CD14-positive monocyte (primary cell): Measurements from ENCODE around the gene RDH8. TPM values are rescaled to one million over a fixed set of nuclear protein-coding genes. Genes with fewer than 3 reads are reported as not detected.

Experiments
- DNase-seq, 3 donors: peaks; one replicate each; pipeline ENCODE4 v3.0.0-alpha.2; 2011 to 2022
- H2AFZ ChIP-seq: 2 replicates; pipeline ENCODE4 v1.6.0; 2012; ENCODE audit warnings: mild to moderate bottlenecking, low read depth, low read length, inconsistent platforms; ENCODE audit not compliant: insufficient read depth, poor library complexity, severe bottlenecking
- H3K27ac ChIP-seq, 2 donors: 1 replicate in 1 of 2; 2 replicates in 1 of 2; pipeline ENCODE4 v1.5.1; 2012 to 2013; ENCODE audit warnings: low read length in 2 of 2, control low read depth in 1 of 2, inconsistent platforms in 1 of 2, low read depth in 1 of 2, mild to moderate bottlenecking in 1 of 2
- H3K27me3 ChIP-seq, 2 donors: one replicate each; pipeline versions ENCODE4 v1.6.0 to v1.6.1; 2011 to 2013; ENCODE audit warnings: low read length in 2 of 2; ENCODE audit not compliant: control insufficient read depth in 2 of 2, insufficient read depth in 2 of 2
- H3K36me3 ChIP-seq, 2 donors: replicated peaks in 1 of 2; 1 replicate in 1 of 2; 2 replicates in 1 of 2; pipeline versions ENCODE4 v1.5.1 to v1.6.1; 2012 to 2013; ENCODE audit warnings: low read length in 2 of 2, control low read depth in 1 of 2, inconsistent platforms in 1 of 2, mild to moderate bottlenecking in 1 of 2; ENCODE audit not compliant: insufficient read depth in 2 of 2, control insufficient read depth in 1 of 2
- H3K4me1 ChIP-seq, 2 donors: 1 replicate in 1 of 2; 2 replicates in 1 of 2; pipeline versions ENCODE4 v1.5.1 to v1.6.1; 2012 to 2013; ENCODE audit warnings: low read length in 2 of 2, control low read depth in 1 of 2, inconsistent platforms in 1 of 2, mild to moderate bottlenecking in 1 of 2, moderate library complexity in 1 of 2; ENCODE audit not compliant: insufficient read depth in 2 of 2, control insufficient read depth in 1 of 2
- H3K4me2 ChIP-seq: replicated peaks from 2 replicates; pipeline ENCODE3; 2012; ENCODE audit warnings: low read length, moderate library complexity, mild to moderate bottlenecking; ENCODE audit not compliant: poor library complexity, severe bottlenecking; ENCODE audit errors: extremely low read depth
- H3K4me3 ChIP-seq, 3 experiments: fragments of 200-600 bp in 1 of 3; sonication (generic) in 1 of 3; replicated peaks in 1 of 3; 1 replicate in 2 of 3; 2 replicates in 1 of 3; pipeline ENCODE4 v1.5.1; 2011 to 2013; ENCODE audit warnings: low read length in 3 of 3, mild to moderate bottlenecking in 3 of 3, control low read depth in 2 of 3, low read depth in 2 of 3, inconsistent platforms in 1 of 3, moderate library complexity in 1 of 3
- H3K79me2 ChIP-seq: 2 replicates; pipeline ENCODE4 v1.6.0; 2012; ENCODE audit warnings: mild to moderate bottlenecking, control low read depth, inconsistent platforms, low read length, moderate library complexity; ENCODE audit not compliant: insufficient read depth
- H3K9ac ChIP-seq: 2 replicates; pipeline ENCODE4 v1.6.0; 2017; ENCODE audit warnings: low read length, mild to moderate bottlenecking; ENCODE audit not compliant: insufficient read depth, poor library complexity, severe bottlenecking
- H3K9me3 ChIP-seq, 2 donors: replicated peaks in 1 of 2; 1 replicate in 1 of 2; 2 replicates in 1 of 2; pipeline versions ENCODE4 v1.5.1 to v1.6.1; 2012 to 2013; ENCODE audit warnings: low read length in 2 of 2, control low read depth in 1 of 2; ENCODE audit not compliant: control insufficient read depth in 1 of 2, insufficient read depth in 1 of 2
- H4K20me1 ChIP-seq: 2 replicates; pipeline ENCODE4 v1.6.0; 2012; ENCODE audit warnings: mild to moderate bottlenecking, low read length, control low read depth, moderate library complexity; ENCODE audit not compliant: insufficient read depth
- H3K27ac Mint-ChIP-seq, 7 donors: one replicate each; pipeline ENCODE4 v1.8.0; 2020; ENCODE audit warnings: mild to moderate bottlenecking in 7 of 7, mixed read lengths in 7 of 7, moderate library complexity in 6 of 7, inconsistent platforms in 2 of 7
- H3K27me3 Mint-ChIP-seq, 3 donors: one replicate each; pipeline ENCODE4 v1.8.0; 2021 to 2022; ENCODE audit warnings: low read depth in 3 of 3, mild to moderate bottlenecking in 3 of 3, mixed read lengths in 3 of 3, moderate library complexity in 3 of 3, inconsistent platforms in 1 of 3
- H3K36me3 Mint-ChIP-seq, 2 donors: one replicate each; pipeline ENCODE4 v1.8.0; 2020; ENCODE audit warnings: mixed read lengths in 2 of 2, inconsistent platforms in 1 of 2, mild to moderate bottlenecking in 1 of 2
- H3K4me1 Mint-ChIP-seq: one replicate; pipeline ENCODE4 v1.8.0; 2020; ENCODE audit warnings: mild to moderate bottlenecking, mixed read lengths
- H3K4me3 Mint-ChIP-seq, 2 donors: one replicate each; pipeline ENCODE4 v1.8.0; 2020; ENCODE audit warnings: mild to moderate bottlenecking in 2 of 2, mixed read lengths in 2 of 2, moderate library complexity in 1 of 2
- H3K9me3 Mint-ChIP-seq, 7 donors: one replicate each; pipeline ENCODE4 v1.8.0; 2020 to 2022; ENCODE audit warnings: mixed read lengths in 7 of 7, mild to moderate bottlenecking in 6 of 7, moderate library complexity in 6 of 7, inconsistent platforms in 2 of 7
- WGBS: methylation state at CpG from one replicate; pipeline ENCODE4 v1.1.5; 2013; ENCODE audit warnings: missing lambda C conversion rate; ENCODE audit not compliant: insufficient coverage; 5-methylcytosine and 5-hydroxymethylcytosine counted together
- intact Hi-C, 2 donors: fragments of 100-400 bp; cut with micrococcal nuclease; formaldehyde crosslinking; loops; one replicate each; pipeline versions ENCODE4 v1.15.0 to v1.15.1; 2023
- polyA minus RNA-seq: library from RNA; depleted of rRNA, polyadenylated mRNA; stranded (reverse); fragments of >200 nt; gene quantifications from 2 replicates; pipeline ENCODE4 v1.2.3, GENCODE V29; 2012
- polyA plus RNA-seq, 3 donors: library from polyadenylated mRNA; depleted of rRNA in 1 of 3; unstranded in 2 of 3; stranded (reverse) in 1 of 3; fragments of 300-500 nt in 2 of 3; fragments of >200 nt in 1 of 3; fragmentation: Illumina TruSeq in 2 of 3; gene quantifications; 1 replicate in 2 of 3; 2 replicates in 1 of 3; pipeline ENCODE4 v1.2.3, GENCODE V29; 2012 to 2021
- total RNA-seq, 12 experiments: library from RNA in 1 of 12; stranded (reverse) in 1 of 12; fragments of 120-200 nt in 1 of 12; gene quantifications; one replicate each; pipeline ENCODE4 v1.2.4 and lab custom pipeline; 2013 to 2026; ENCODE audit warnings: mixed read lengths in 6 of 12, inconsistent platforms in 1 of 12
- TF ChIP-seq, protein P1 (sequence below): fragments of 200-600 bp; IDR thresholded peaks from one replicate; pipeline ENCODE4 v1.8.0; 2022; ENCODE audit warnings: antibody characterized with exemption, mild to moderate bottlenecking

RDH8 gene, protein sequence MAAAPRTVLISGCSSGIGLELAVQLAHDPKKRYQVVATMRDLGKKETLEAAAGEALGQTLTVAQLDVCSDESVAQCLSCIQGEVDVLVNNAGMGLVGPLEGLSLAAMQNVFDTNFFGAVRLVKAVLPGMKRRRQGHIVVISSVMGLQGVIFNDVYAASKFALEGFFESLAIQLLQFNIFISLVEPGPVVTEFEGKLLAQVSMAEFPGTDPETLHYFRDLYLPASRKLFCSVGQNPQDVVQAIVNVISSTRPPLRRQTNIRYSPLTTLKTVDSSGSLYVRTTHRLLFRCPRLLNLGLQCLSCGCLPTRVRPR
- total RNA-seq (2013), result not detected
- polyA plus RNA-seq, result not detected
- polyA minus RNA-seq, result not detected in 2 replicates
- 0 to 0.45 (median 0) reads per million in 11 experiments for total RNA-seq (lab: John Stamatoyannopoulos, UW)

DNA sequence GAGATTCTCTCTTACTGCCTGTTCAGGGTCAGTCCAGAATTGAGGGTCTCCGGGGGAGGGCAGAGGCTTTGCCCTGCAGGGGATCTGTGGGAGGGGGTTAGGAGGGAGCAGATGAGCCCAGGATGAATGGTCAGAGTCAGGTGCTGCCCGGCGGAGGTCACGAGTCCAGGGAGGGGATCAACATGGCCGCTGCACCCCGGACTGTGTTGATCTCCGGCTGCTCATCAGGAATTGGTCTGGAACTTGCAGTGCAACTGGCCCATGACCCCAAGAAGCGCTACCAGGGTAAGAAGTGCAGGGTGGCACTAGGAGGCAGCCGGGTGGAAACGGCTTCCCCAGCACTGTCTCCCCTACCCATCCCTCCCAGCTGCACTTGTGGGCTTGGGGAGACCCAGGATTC is at the start of gene RDH8:
Gene RDH8, plus strand, starts transcription at position 168 of the 400 bp plus-strand sequence. Its CDS starts 15 bp downstream, at position 183.
- H3K4me3 ChIP-seq, result no peak within 1 kb of the TSS
- no peaks in the 10 kb centered on the region for H3K9me3 ChIP-seq
- H3K27me3 Mint-ChIP-seq, result peaks cover 39 to 52% (median 46%) of the 10 kb centered on the region in 3 donors
- H3K4me1 Mint-ChIP-seq, result peaks cover 6% of the 10 kb centered on the region
- DNase-seq, result no peak
- TF ChIP-seq, protein P1, sequence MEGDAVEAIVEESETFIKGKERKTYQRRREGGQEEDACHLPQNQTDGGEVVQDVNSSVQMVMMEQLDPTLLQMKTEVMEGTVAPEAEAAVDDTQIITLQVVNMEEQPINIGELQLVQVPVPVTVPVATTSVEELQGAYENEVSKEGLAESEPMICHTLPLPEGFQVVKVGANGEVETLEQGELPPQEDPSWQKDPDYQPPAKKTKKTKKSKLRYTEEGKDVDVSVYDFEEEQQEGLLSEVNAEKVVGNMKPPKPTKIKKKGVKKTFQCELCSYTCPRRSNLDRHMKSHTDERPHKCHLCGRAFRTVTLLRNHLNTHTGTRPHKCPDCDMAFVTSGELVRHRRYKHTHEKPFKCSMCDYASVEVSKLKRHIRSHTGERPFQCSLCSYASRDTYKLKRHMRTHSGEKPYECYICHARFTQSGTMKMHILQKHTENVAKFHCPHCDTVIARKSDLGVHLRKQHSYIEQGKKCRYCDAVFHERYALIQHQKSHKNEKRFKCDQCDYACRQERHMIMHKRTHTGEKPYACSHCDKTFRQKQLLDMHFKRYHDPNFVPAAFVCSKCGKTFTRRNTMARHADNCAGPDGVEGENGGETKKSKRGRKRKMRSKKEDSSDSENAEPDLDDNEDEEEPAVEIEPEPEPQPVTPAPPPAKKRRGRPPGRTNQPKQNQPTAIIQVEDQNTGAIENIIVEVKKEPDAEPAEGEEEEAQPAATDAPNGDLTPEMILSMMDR, result no peak
- H3K4me1 ChIP-seq, result no peaks in the 10 kb centered on the region
- H3K27ac ChIP-seq, result no peak within 1 kb of the TSS
- no peaks in the 10 kb centered on the region for H4K20me1 ChIP-seq
- intact Hi-C loops, result no loop called here
- peak within 1 kb of the TSS in 1 of 2 donors; percentile 71 for H3K4me3 Mint-ChIP-seq
- H3K9ac ChIP-seq, result no peak within 1 kb of the TSS
- H3K79me2 ChIP-seq, result no peaks in the 10 kb centered on the region
- H3K27ac Mint-ChIP-seq, result no peak within 1 kb of the TSS
- H3K27me3 ChIP-seq, result peaks cover 20 to 36% of the 10 kb centered on the region in 2 donors
- no peak within 1 kb of the TSS for H3K4me2 ChIP-seq
- peaks cover 0 to 3% of the 10 kb centered on the region in 2 donors for H3K36me3 Mint-ChIP-seq
- WGBS, result 76% methylated on average over 9 of the region's 10 CpGs
- no peaks in the 10 kb centered on the region for H3K36me3 ChIP-seq
- peaks cover 0 to 9% (median 4%) of the 10 kb centered on the region in 7 donors for H3K9me3 Mint-ChIP-seq
- H2AFZ ChIP-seq, result no peak within 1 kb of the TSS

DNA sequence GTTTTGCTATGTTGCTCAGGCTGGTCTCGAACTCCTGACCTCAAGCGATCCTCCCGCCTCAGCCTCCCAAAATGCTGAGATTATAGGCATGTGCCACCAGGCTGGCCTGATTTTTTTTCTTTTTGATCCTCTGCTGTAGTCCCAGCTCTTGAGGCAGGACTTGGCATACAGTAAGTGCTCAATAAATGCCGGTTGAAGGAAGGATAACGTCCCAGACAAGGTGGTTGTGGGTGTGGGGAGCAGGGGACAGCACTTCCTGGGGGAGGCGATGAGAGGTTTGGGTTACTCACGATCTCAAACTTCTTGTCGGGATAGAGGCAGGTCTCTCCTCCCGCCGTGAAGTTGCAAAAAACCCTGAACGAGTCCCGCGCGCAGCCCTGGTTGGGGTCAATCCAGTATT is 47.3 kb upstream of the RDH8 start:
- intact Hi-C loops, result no loop called here
- H3K4me1 Mint-ChIP-seq, result no peaks in the 10 kb centered on the region
- Histone ChIP-seq H3K4me1 (no peaks in the 10 kb centered on the region), H3K4me2 (no peak overlapping the region), H3K79me2 (no peaks in the 10 kb centered on the region), H3K4me3 (no peak overlapping the region), H3K36me3 (no peaks in the 10 kb centered on the region), H3K9ac (no peak overlapping the region), H3K27me3 (peaks cover 0 to 21% of the 10 kb centered on the region in 2 donors), H3K9me3 (no peaks in the 10 kb centered on the region), H3K27ac (no peak overlapping the region), H2AFZ (no peak overlapping the region), H4K20me1 (no peaks in the 10 kb centered on the region)
- H3K27me3 Mint-ChIP-seq, result peaks cover 21 to 44% (median 29%) of the 10 kb centered on the region in 3 donors
- H3K9me3 Mint-ChIP-seq, result peaks cover 0 to 5% (median under 1%) of the 10 kb centered on the region in 7 donors
- no peak for DNase-seq
- H3K27ac Mint-ChIP-seq, result no peak overlapping the region
- H3K4me3 Mint-ChIP-seq, result peak overlapping the region in 1 of 2 donors; percentile 63
- no peaks in the 10 kb centered on the region for H3K36me3 Mint-ChIP-seq
- 48% methylated on average over 7 of the region's 14 CpGs for WGBS
- TF ChIP-seq, protein P1, result no peak
